ENCODE data around the gene SPATA13.

The SPATA13 gene

GRCh38 chr13:24271601-24272451, 111.3 kb downstream of the SPATA13 start (continued):
- TF ChIP-seq, protein P1, sequence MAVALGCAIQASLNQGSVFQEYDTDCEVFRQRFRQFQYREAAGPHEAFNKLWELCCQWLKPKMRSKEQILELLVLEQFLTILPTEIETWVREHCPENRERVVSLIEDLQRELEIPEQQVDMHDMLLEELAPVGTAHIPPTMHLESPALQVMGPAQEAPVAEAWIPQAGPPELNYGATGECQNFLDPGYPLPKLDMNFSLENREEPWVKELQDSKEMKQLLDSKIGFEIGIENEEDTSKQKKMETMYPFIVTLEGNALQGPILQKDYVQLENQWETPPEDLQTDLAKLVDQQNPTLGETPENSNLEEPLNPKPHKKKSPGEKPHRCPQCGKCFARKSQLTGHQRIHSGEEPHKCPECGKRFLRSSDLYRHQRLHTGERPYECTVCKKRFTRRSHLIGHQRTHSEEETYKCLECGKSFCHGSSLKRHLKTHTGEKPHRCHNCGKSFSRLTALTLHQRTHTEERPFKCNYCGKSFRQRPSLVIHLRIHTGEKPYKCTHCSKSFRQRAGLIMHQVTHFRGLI (tag by site-specific recombination; IDR thresholded peaks at IDR 0.05) = no peak
- TF ChIP-seq ZNF423 (tag by site-specific recombination; IDR thresholded peaks at IDR 0.05) (peak; percentile 94), ZNF48 (tag by site-specific recombination; IDR thresholded peaks at IDR 0.05) (no peak), ZSCAN23 (tag by site-specific recombination; IDR thresholded peaks at IDR 0.05) (no peak), ZIC2 (tag by site-specific recombination; IDR thresholded peaks at IDR 0.05) (peak; percentile 68), ZNF292 (tag by site-specific recombination; IDR thresholded peaks at IDR 0.05; ENCODE audit: borderline replicate concordance, low read depth) (no peak), WT1 (tag by site-specific recombination; IDR thresholded peaks at IDR 0.05) (no peak), ZNF398 (tag by site-specific recombination; IDR thresholded peaks at IDR 0.05) (peak; percentile 76), ZBTB7A (tag by site-specific recombination; IDR thresholded peaks at IDR 0.05; ENCODE audit: low read depth) (no peak), KLF9 (tag by site-specific recombination; IDR thresholded peaks at IDR 0.05; ENCODE audit: low read depth) (peak; percentile 48), KLF1 (tag by site-specific recombination; IDR thresholded peaks at IDR 0.05) (peak; percentile 84), IKZF3 (tag by site-specific recombination; IDR thresholded peaks at IDR 0.05) (peak; percentile 46; the same call in 1 of the 2 replicates), ZNF335 (tag by site-specific recombination; conservative IDR thresholded peaks at IDR 0.05) (peak; percentile 85), ZBTB17 (tag by site-specific recombination; IDR thresholded peaks at IDR 0.05) (peak; percentile 56; the same call in 1 of the 2 replicates), PATZ1 (tag by site-specific recombination; IDR thresholded peaks at IDR 0.05) (peak; percentile 70), KLF10 (tag by site-specific recombination; IDR thresholded peaks at IDR 0.05) (no peak), SETDB1 (IDR thresholded peaks at IDR 0.05; ENCODE audit: insufficient read length, low read length) (no peak), EGR2 (tag by site-specific recombination; IDR thresholded peaks at IDR 0.05; ENCODE audit: low read depth) (0 out of 2 replicates have a peak, but pooled peaks have one; percentile 25), ZBTB48 (tag by site-specific recombination; IDR thresholded peaks at IDR 0.05) (peak; percentile 42), ZNF558 (tag by site-specific recombination; IDR thresholded peaks at IDR 0.05) (no peak), OSR2 (tag by site-specific recombination; IDR thresholded peaks at IDR 0.05) (peak; percentile 79), ZNF776 (tag by site-specific recombination; IDR thresholded peaks at IDR 0.05; ENCODE audit: borderline replicate concordance) (no peak), SP7 (tag by site-specific recombination; IDR thresholded peaks at IDR 0.05) (0 out of 2 replicates have a peak, but pooled peaks have one; percentile 32), HOXA7 (CRISPR knock-in tag; IDR thresholded peaks at IDR 0.05; ENCODE audit: borderline replicate concordance) (no peak), ZNF302 (tag by site-specific recombination; IDR thresholded peaks at IDR 0.05; ENCODE audit: low read depth) (no peak)
- TF ChIP-seq, protein P2, sequence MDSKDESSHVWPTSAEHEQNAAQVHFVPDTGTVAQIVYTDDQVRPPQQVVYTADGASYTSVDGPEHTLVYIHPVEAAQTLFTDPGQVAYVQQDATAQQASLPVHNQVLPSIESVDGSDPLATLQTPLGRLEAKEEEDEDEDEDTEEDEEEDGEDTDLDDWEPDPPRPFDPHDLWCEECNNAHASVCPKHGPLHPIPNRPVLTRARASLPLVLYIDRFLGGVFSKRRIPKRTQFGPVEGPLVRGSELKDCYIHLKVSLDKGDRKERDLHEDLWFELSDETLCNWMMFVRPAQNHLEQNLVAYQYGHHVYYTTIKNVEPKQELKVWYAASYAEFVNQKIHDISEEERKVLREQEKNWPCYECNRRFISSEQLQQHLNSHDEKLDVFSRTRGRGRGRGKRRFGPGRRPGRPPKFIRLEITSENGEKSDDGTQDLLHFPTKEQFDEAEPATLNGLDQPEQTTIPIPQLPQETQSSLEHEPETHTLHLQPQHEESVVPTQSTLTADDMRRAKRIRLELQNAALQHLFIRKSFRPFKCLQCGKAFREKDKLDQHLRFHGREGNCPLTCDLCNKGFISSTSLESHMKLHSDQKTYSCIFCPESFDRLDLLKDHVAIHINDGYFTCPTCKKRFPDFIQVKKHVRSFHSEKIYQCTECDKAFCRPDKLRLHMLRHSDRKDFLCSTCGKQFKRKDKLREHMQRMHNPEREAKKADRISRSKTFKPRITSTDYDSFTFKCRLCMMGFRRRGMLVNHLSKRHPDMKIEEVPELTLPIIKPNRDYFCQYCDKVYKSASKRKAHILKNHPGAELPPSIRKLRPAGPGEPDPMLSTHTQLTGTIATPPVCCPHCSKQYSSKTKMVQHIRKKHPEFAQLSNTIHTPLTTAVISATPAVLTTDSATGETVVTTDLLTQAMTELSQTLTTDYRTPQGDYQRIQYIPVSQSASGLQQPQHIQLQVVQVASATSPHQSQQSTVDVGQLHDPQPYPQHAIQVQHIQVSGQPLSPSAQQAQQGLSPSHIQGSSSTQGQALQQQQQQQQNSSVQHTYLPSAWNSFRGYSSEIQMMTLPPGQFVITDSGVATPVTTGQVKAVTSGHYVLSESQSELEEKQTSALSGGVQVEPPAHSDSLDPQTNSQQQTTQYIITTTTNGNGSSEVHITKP (tag by site-specific recombination; IDR thresholded peaks at IDR 0.05) = peak; percentile 65
- TF ChIP-seq, protein P3, sequence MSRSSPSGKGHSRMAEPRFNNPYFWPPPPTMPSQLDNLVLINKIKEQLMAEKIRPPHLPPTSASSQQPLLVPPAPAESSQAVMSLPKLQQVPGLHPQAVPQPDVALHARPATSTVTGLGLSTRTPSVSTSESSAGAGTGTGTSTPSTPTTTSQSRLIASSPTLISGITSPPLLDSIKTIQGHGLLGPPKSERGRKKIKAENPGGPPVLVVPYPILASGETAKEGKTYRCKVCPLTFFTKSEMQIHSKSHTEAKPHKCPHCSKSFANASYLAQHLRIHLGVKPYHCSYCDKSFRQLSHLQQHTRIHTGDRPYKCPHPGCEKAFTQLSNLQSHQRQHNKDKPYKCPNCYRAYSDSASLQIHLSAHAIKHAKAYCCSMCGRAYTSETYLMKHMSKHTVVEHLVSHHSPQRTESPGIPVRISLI (tag by site-specific recombination; IDR thresholded peaks at IDR 0.05) = no peak
- TF ChIP-seq, protein P4, sequence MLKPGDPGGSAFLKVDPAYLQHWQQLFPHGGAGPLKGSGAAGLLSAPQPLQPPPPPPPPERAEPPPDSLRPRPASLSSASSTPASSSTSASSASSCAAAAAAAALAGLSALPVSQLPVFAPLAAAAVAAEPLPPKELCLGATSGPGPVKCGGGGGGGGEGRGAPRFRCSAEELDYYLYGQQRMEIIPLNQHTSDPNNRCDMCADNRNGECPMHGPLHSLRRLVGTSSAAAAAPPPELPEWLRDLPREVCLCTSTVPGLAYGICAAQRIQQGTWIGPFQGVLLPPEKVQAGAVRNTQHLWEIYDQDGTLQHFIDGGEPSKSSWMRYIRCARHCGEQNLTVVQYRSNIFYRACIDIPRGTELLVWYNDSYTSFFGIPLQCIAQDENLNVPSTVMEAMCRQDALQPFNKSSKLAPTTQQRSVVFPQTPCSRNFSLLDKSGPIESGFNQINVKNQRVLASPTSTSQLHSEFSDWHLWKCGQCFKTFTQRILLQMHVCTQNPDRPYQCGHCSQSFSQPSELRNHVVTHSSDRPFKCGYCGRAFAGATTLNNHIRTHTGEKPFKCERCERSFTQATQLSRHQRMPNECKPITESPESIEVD (tag by site-specific recombination; IDR thresholded peaks at IDR 0.05) = peak; percentile 75

Measured in HEK293 (cell line).